H1 (cell line): ENCODE measurements around the gene DNAAF5. TPM values are rescaled to one million over a fixed set of nuclear protein-coding genes. Genes with fewer than 3 reads are reported as not detected.

Experiments
- CTCF ChIA-PET: fragments of 300-600 bp; sonication (Branson Sonifier 250); formaldehyde crosslinking; loops from one replicate; lab custom pipeline; 2021; ENCODE audit not compliant: partially characterized antibody; lab: Charles Lee
- POLR2A ChIA-PET: fragments of 300-600 bp; sonication (Branson Sonifier 250); formaldehyde crosslinking; loops from one replicate; lab custom pipeline; 2021; ENCODE audit warnings: inconsistent platforms; ENCODE audit not compliant: partially characterized antibody; lab: Charles Lee
- DNase-seq, 2 experiments: peaks; one replicate each; pipeline versions ENCODE4 v3.0.0 to v3.0.0-alpha.2; 2010 to 2022; ENCODE audit warnings: low spot score in 2 of 2, low read depth in 1 of 2, mixed read lengths in 1 of 2
- FAIRE-seq: peaks from 2 replicates; lab custom pipeline; 2011; peaks lifted over from hg19 to GRCh38; lab: Jason Lieb, UNC
- H2AFZ ChIP-seq: 2 replicates; pipeline ENCODE4 v1.8.1; 2012; ENCODE audit warnings: low read length, inconsistent platforms
- H2AK5ac ChIP-seq: 2 replicates; pipeline ENCODE4 v1.6.1; 2013; ENCODE audit warnings: low read depth, low read length
- H2BK120ac ChIP-seq: replicated peaks from 2 replicates; pipeline ENCODE3; 2013; ENCODE audit warnings: low read depth, low read length, inconsistent platforms
- H2BK12ac ChIP-seq: 2 replicates; pipeline ENCODE4 v1.6.1; 2013; ENCODE audit warnings: low read depth, low read length
- H2BK15ac ChIP-seq: 2 replicates; pipeline ENCODE4 v1.6.1; 2013; ENCODE audit warnings: low read length
- H2BK20ac ChIP-seq: 2 replicates; pipeline ENCODE4 v1.6.1; 2013; ENCODE audit warnings: low read length
- H2BK5ac ChIP-seq: 2 replicates; pipeline ENCODE4 v1.6.1; 2013; ENCODE audit warnings: low read depth, low read length
- H3K14ac ChIP-seq: 2 replicates; pipeline ENCODE4 v1.6.1; 2013; ENCODE audit warnings: inconsistent platforms; ENCODE audit not compliant: insufficient read length
- H3K18ac ChIP-seq: 2 replicates; pipeline ENCODE4 v1.6.1; 2013; ENCODE audit warnings: low read length; ENCODE audit errors: extremely low read depth
- H3K23ac ChIP-seq: 2 replicates; pipeline ENCODE4 v1.6.1; 2013; ENCODE audit warnings: inconsistent platforms; ENCODE audit not compliant: insufficient read length
- H3K23me2 ChIP-seq: 2 replicates; pipeline ENCODE4 v1.6.1; 2013; ENCODE audit warnings: low read depth, low read length
- H3K27ac ChIP-seq: 2 replicates; pipeline ENCODE4 v1.6.1; 2011; ENCODE audit warnings: low read depth, low read length, inconsistent platforms
- H3K27me3 ChIP-seq, 4 experiments: replicated peaks in 1 of 4; 1 replicate in 1 of 4; 2 replicates in 3 of 4; pipeline versions ENCODE4 v1.6.1 to v1.8.1; 2011 to 2013; ENCODE audit warnings: low read length in 3 of 4, mild to moderate bottlenecking in 3 of 4, inconsistent platforms in 2 of 4, mixed read lengths in 2 of 4, moderate library complexity in 1 of 4; ENCODE audit not compliant: control insufficient read depth in 3 of 4, insufficient read depth in 3 of 4; ENCODE audit errors: extremely low read depth in 1 of 4
- H3K36me3 ChIP-seq, 4 experiments: 2 replicates each; pipeline versions ENCODE4 v1.6.1 to v1.8.1; 2011 to 2013; ENCODE audit warnings: mild to moderate bottlenecking in 4 of 4, low read length in 3 of 4, moderate library complexity in 2 of 4, control low read depth in 1 of 4, inconsistent platforms in 1 of 4; ENCODE audit not compliant: insufficient read depth in 4 of 4, control insufficient read depth in 2 of 4
- H3K4ac ChIP-seq: replicated peaks from 2 replicates; pipeline ENCODE3; 2013; ENCODE audit warnings: low read length, low read depth, mixed read lengths, inconsistent platforms; ENCODE audit not compliant: insufficient read length
- H3K4me1 ChIP-seq, 4 experiments: replicated peaks in 1 of 4; 1 replicate in 1 of 4; 2 replicates in 3 of 4; pipeline versions ENCODE4 v1.6.1 to v1.8.1; 2011 to 2013; ENCODE audit warnings: low read length in 3 of 4, inconsistent platforms in 2 of 4, mixed read lengths in 1 of 4; ENCODE audit not compliant: insufficient read depth in 4 of 4, control insufficient read depth in 3 of 4
- H3K4me2 ChIP-seq, 2 experiments: 2 replicates each; pipeline versions ENCODE4 v1.6.1 to v1.8.1; 2011 to 2013; ENCODE audit warnings: low read depth in 2 of 2, low read length in 2 of 2, control low read depth in 1 of 2, inconsistent platforms in 1 of 2, mild to moderate bottlenecking in 1 of 2; ENCODE audit not compliant: insufficient read depth in 1 of 2
- H3K4me3 ChIP-seq, 4 experiments: fragments of 200-600, 300-600 bp in 1 of 4; sonication (generic), shearing (Covaris generic), sonication (Bioruptor Twin) in 1 of 4; 2 replicates each; pipeline versions ENCODE4 v1.5.1 to v1.8.1; 2011 to 2016; ENCODE audit warnings: low read length in 4 of 4, low read depth in 3 of 4, control low read depth in 2 of 4, inconsistent platforms in 2 of 4, mild to moderate bottlenecking in 2 of 4, mixed read lengths in 1 of 4, moderate library complexity in 1 of 4; ENCODE audit not compliant: insufficient read depth in 2 of 4; ENCODE audit errors: extremely low read depth in 1 of 4
- H3K56ac ChIP-seq: replicated peaks from 2 replicates; pipeline ENCODE3; 2013; ENCODE audit warnings: low read depth, mild to moderate bottlenecking, mixed read lengths, low read length, inconsistent platforms; ENCODE audit not compliant: insufficient read length
- H3K79me1 ChIP-seq: 2 replicates; pipeline ENCODE4 v1.6.1; 2013; ENCODE audit warnings: low read depth, low read length, control low read depth
- H3K79me2 ChIP-seq, 2 experiments: 2 replicates each; pipeline versions ENCODE4 v1.6.1 to v1.8.1; 2012 to 2013; ENCODE audit warnings: low read length in 2 of 2, mild to moderate bottlenecking in 2 of 2, inconsistent platforms in 1 of 2; ENCODE audit not compliant: insufficient read depth in 2 of 2, control insufficient read depth in 1 of 2
- H3K9ac ChIP-seq, 4 experiments: replicated peaks in 1 of 4; 1 replicate in 1 of 4; 2 replicates in 3 of 4; pipeline versions ENCODE4 v1.6.1 to v1.8.1; 2011 to 2013; ENCODE audit warnings: low read depth in 3 of 4, low read length in 3 of 4, control low read depth in 2 of 4, mild to moderate bottlenecking in 2 of 4, moderate library complexity in 2 of 4, inconsistent platforms in 1 of 4; ENCODE audit errors: extremely low read depth in 1 of 4
- H3K9me3 ChIP-seq, 2 experiments: 2 replicates each; pipeline versions ENCODE4 v1.6.1 to v1.8.1; 2012 to 2013; ENCODE audit warnings: mild to moderate bottlenecking in 2 of 2, moderate library complexity in 2 of 2, control low read depth in 1 of 2, inconsistent platforms in 1 of 2, low read depth in 1 of 2, low read length in 1 of 2, mixed read lengths in 1 of 2; ENCODE audit not compliant: insufficient read depth in 2 of 2
- H4K20me1 ChIP-seq, 2 experiments: replicated peaks in 1 of 2; 2 replicates each; pipeline versions ENCODE3 to v1.8.1; 2011 to 2013; ENCODE audit warnings: inconsistent platforms in 2 of 2, low read length in 2 of 2, mild to moderate bottlenecking in 1 of 2; ENCODE audit not compliant: insufficient read depth in 2 of 2, control insufficient read depth in 1 of 2
- H4K5ac ChIP-seq: 2 replicates; pipeline ENCODE4 v1.6.1; 2013; ENCODE audit warnings: low read length, low read depth, mixed read lengths, inconsistent platforms; ENCODE audit not compliant: insufficient read length
- H4K8ac ChIP-seq: 2 replicates; pipeline ENCODE4 v1.8.0; 2013; ENCODE audit warnings: mild to moderate bottlenecking, moderate library complexity, low read length, inconsistent platforms; ENCODE audit not compliant: insufficient read depth; ENCODE audit errors: extremely low read depth
- H4K91ac ChIP-seq: replicated peaks from 2 replicates; pipeline ENCODE3; 2013; ENCODE audit warnings: low read length, mixed read lengths, inconsistent platforms; ENCODE audit not compliant: insufficient read length
- EGR1 ChIP-seq: IDR thresholded peaks from 2 replicates; pipeline ENCODE4 v1.6.1; 2011; ENCODE audit warnings: low read depth, low read length, borderline replicate concordance
- GABPA ChIP-seq: IDR thresholded peaks from 2 replicates; pipeline ENCODE4 v1.6.1; 2011; ENCODE audit warnings: mild to moderate bottlenecking, low read length, moderate library complexity, borderline replicate concordance; ENCODE audit not compliant: insufficient read depth
- SP2 ChIP-seq: IDR thresholded peaks from 2 replicates; pipeline ENCODE4 v1.6.1; 2012; ENCODE audit warnings: mild to moderate bottlenecking, low read length, inconsistent platforms
- YY1 ChIP-seq: IDR thresholded peaks from 2 replicates; pipeline ENCODE4 v1.6.1; 2011; ENCODE audit warnings: low read depth, mild to moderate bottlenecking, low read length
- WGBS, 2 experiments: shearing (Covaris generic) in 1 of 2; methylation state at CpG; one replicate each; pipeline versions ENCODE4 v1.1.6 to v1.1.7; 2013 to 2015; ENCODE audit warnings: low lambda C conversion rate in 2 of 2, mixed read lengths in 2 of 2, inconsistent platforms in 1 of 2, low coverage in 1 of 2, missing lambda C conversion rate in 1 of 2; ENCODE audit not compliant: insufficient replicate concordance in 2 of 2, insufficient coverage in 1 of 2, insufficient read length in 1 of 2; ENCODE audit errors: extremely low coverage in 1 of 2, missing lambda C conversion rate in 1 of 2; 5-methylcytosine and 5-hydroxymethylcytosine counted together
- polyA plus RNA-seq, 7 experiments: library from polyadenylated mRNA; depleted of rRNA in 3 of 7; stranded (reverse) in 5 of 7; unstranded in 2 of 7; fragments of >200 nt in 5 of 7; fragments of 200-250 nt in 2 of 7; gene quantifications; 1 replicate in 5 of 7; 2 replicates in 1 of 7; 4 replicates in 1 of 7; pipeline versions ENCODE4 v1.2.1 to v1.2.3, GENCODE V29; 2011 to 2013; ENCODE audit warnings: missing spikeins in 2 of 7, mixed read lengths in 2 of 7
- total RNA-seq: library from RNA; stranded (reverse); fragmentation: NEBNext Ultra II Directional; extraction: Animal tissue kit (Norgen Biotek cat#: 25700); gene quantifications from 2 replicates; pipeline ENCODE4 v1.2.1, GENCODE V29; 2021

DNAAF5 gene
- total and polyA plus RNA-seq, 2 of the 8 experiments (the other 6 are each of a cell fraction or from before 2014, with no cell fraction given) = 55.1 to 95.9 TPM

DNA sequence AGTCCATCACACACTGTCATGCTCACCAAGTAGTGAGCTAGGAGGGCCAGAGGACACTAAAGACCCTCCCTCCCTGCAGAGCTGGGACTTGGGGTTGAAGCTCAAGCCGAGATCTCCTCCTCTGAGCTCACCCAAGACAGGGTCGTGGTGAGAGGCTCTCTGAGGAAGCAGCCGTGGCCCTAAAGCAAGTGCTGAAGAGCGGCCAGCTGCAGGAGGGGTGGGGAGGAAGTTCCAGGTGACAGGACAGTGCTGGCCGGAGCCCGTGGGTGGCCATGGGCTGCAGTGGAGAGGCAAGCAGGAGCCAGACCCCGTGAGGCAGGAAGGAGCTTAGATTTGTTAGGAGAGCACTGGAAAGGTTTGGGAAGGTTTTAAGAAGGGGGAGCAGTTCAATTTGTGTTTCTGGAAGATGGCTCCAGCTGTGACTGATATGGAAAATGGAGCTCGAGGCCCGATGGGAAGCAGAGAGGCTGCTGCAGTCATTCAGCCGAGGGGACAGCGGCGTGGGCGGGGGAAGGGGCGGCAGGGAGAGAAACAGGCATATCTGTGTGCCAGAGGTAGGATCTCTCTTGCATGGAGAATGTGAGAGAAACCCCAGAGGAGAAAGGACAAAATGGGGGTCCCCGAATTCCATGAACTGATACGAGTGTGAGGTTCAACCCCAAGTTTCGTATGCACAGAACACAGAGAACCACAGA, 26.9 kb upstream of the DNAAF5 start:
- ChIA-PET POLR2A (interaction anchor here (0.6 kb wide), 1 partner anchor 385 kb away, joined by 4 read pairs; no protein-coding TSS in a partner anchor), CTCF (interaction anchor here (0.5 to 1.6 kb wide), 4 partner anchors 9 to 369 kb away, joined by 3 read pairs; no protein-coding TSS in a partner anchor)
- Histone ChIP-seq H3K4me1 (peaks cover 0 to 5% (median 0%) of the 10 kb centered on the region in 4 experiments; a peak in 2 of 7 replicates), H3K9ac (no peak overlapping the region), H2BK20ac (no peak overlapping the region), H3K27me3 (no peaks in the 10 kb centered on the region), H3K36me3 (peaks cover 0 to 9% (median 4%) of the 10 kb centered on the region in 4 experiments; a peak in 3 of 8 replicates), H3K4ac (no peak overlapping the region), H3K56ac (no peak overlapping the region), H3K14ac (no peak overlapping the region), H4K91ac (no peak overlapping the region), H2BK5ac (0 out of 2 replicates have a peak overlapping the region, but pooled peaks have one; percentile 52), H2BK120ac (no peak overlapping the region), H3K18ac (no peak overlapping the region), H4K5ac (no peak overlapping the region), H3K27ac (no peak overlapping the region), H3K79me1 (peaks cover 5% of the 10 kb centered on the region), H3K23ac (no peak overlapping the region), H4K20me1 (peaks cover 0 to 5% of the 10 kb centered on the region in 2 experiments), H3K79me2 (peaks cover 0 to 22% of the 10 kb centered on the region in 2 experiments; a peak in 2 of 4 replicates), H2AFZ (no peak overlapping the region), H4K8ac (peak overlapping the region; percentile 62; the same call in 1 of the 2 replicates), H3K4me2 (no peak overlapping the region), H2AK5ac (no peak overlapping the region), H3K4me3 (no peak overlapping the region), H3K9me3 (peaks cover 0 to 4% of the 10 kb centered on the region in 2 experiments; a peak in 1 of 4 replicates), H3K23me2 (no peaks in the 10 kb centered on the region), H2BK12ac (no peak overlapping the region), H2BK15ac (no peak overlapping the region)
- no peak for DNase-seq
- FAIRE-seq = no peak
- 88% methylated on average over 17 of the region's 17 CpGs; no CpG with 5 or more reads in 1 of the 2 experiments for WGBS, 2 experiments
- no peak for TF ChIP-seq SP2
- TF ChIP-seq GABPA = no peak
- TF ChIP-seq EGR1 = no peak
- no peak for TF ChIP-seq YY1
